NCI-H2107 treated with DMSO at 0.1 percent for 48 hours (cell line): ENCODE data around the gene RSRC2.
"Not testable (repeated sequence)": the region's sequence is repeated elsewhere in the genome, so short reads cannot be mapped to it uniquely, and the experiment has no call there.

Experiments
- DNase-seq: peaks from one replicate; lab custom pipeline; 2025; ENCODE audit not compliant: unreplicated experiment; lab: John Stamatoyannopoulos, UW

Gene RSRC2, protein sequence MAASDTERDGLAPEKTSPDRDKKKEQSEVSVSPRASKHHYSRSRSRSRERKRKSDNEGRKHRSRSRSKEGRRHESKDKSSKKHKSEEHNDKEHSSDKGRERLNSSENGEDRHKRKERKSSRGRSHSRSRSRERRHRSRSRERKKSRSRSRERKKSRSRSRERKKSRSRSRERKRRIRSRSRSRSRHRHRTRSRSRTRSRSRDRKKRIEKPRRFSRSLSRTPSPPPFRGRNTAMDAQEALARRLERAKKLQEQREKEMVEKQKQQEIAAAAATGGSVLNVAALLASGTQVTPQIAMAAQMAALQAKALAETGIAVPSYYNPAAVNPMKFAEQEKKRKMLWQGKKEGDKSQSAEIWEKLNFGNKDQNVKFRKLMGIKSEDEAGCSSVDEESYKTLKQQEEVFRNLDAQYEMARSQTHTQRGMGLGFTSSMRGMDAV

DNA sequence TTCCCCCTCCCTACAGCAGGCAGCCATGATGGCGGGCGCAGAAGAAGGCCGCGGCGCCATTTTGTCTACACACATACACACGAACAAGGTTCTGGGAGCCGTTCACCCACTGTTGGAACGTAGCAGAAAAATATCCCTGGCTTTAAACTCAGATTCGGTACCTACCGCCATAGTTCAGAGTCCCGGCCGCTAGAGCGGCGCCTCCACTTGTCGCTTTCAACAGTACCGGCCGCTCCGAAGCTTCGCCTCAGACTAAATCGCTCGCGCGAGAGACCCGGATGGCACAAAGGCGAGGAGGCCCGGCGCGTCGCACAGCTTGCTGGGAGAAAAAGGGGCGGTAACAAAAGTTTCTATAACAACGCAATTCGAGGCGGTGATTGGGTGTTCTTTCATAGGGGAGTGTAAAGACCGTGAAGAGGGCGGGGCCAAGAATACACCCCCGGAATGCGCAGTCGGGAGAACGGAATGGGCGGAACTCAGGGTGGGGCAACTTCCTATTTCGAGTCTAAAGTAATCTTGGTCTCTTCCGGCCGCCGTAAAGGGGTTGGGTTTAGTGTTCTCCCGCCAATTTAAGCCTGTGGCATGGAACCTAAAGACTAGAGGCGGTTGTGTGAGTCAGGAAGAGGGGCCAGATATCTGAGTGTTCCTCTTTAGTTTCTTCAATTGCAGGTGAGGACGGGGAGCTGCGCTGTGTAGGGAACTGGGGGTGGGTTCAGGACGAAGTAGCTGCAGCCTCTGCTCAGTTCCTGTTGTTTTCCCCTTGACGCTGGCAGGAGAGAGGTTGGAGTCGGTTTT is at the start of gene RSRC2, which contains the start of gene KNTC1:
Gene RSRC2 (minus strand): TSS at position 254 of the 795 bp plus-strand sequence. CDS start 83 bp downstream, at position 171.
Gene KNTC1 (plus strand): TSS at position 567 of the 795 bp plus-strand sequence. CDS start 2,815 bp downstream, outside the sequence.
- DNase-seq: peak; percentile 100

- DNase-seq: no peak
Measured at GRCh38 chr12:122571821-122572220, 45.1 kb upstream of the RSRC2 start.

GRCh38 chr12:122570006-122570405 is 43.3 kb upstream of the RSRC2 start:
- DNase-seq: not testable (repeated sequence)

DNA sequence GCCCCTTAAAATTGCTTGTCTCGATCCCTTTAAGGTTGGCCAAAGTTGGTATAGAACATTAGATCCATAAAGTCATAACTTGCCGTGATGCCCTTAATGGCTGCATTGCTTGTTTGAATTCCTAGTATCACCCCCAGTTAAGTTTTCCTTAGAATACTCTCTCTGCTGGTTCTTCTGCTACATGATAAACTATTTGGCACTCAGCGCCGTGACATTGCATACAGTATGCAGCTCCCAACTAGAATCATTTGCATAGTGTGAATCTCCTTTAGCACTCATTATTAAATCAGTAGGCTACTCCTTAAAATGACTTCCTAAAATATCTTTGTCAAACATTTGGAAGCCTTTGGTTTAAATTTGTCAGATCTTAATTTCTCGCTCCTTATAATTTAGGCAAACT is 42.6 kb upstream of the RSRC2 start:
- DNase-seq: no peak

DNA sequence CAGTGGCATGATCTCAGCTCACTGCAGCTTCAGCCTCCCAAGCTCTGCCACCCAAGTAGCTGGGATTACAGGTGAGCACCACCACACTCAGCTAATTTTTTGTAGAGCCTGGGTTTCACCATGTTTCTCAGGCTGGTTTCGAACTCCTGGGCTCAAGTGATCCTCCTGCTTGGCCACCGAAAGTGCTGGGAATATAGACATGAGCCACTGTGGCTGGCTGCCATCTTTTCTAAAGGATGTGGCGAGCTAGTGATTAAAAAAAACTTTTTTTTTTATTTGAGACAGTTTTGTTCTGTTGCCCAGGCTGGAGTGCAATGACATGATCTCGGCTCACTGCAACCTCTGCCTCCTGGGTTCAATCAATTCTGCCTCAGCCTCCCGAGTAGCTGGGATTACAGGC is 40.1 kb upstream of the RSRC2 start:
- not testable (repeated sequence) for DNase-seq

- DNase-seq: no peak
Measured at GRCh38 chr12:122563361-122563760, 36.6 kb upstream of the RSRC2 start.

GRCh38 chr12:122560138-122560537 is 33.4 kb upstream of the RSRC2 start:
- no peak for DNase-seq

DNA sequence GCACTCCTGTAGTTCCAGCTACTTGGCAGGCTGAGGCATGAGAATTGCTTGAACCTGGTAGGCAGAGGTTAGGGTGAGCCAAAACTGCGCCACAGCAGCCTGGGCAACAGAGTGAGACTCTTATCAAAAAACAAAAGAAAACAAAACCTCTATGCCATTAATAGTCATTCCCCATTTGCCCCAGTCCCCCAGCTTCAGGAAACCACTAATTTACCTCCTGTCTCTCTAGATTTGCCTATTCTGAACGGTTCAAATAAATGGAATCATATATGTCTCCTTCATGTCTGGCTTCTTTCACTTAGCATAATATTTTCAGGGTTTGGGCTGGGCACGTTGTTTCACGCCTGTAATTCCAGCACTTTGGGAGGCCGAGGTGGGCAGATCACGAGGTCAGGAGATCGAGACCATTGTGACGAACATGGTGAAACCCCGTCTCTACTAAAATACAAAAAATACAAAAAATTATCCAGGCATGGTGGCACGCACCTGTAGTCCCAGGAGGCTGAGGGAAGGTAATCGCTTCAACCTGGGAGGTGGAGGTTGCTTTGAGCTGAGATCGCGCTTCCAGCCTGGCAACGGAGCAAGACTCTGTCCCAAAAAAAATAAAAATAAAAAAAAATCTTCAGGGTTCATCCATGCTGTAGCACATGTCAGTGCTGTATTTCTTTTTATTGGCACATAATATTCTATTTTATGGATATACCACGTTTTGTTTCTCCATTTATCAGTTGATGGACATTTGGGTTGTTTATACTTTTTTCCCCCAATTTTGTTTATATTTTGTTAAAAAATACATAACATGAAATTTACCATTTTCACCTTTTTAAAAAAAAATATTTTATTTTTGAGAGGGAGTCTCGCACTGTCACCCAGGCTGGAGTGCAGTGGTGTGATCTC is 32.3 kb upstream of the RSRC2 start:
- DNase-seq: no peak

- no peak for DNase-seq
Measured at GRCh38 chr12:122547330-122547729, 20.6 kb upstream of the RSRC2 start.

DNA sequence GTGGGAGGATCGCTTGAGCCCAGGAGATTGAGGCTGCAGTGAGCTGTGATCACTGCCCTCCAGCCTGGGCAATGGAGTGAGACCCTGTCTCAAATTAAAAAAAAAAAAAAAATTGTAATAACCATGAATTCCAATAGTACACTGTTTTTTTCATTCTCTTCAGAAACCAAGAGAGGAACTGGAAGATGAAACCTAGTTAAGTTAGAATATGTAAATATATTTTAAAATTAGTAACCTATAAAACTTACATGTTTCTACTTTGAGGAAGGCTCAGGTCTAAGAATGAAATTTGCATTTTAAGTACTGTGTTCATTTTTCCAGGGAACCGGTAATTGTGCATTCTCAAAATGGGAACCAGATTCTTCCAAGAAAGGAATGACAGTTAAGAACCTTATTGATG is 19.1 kb upstream of the RSRC2 start:
- no peak for DNase-seq

DNA sequence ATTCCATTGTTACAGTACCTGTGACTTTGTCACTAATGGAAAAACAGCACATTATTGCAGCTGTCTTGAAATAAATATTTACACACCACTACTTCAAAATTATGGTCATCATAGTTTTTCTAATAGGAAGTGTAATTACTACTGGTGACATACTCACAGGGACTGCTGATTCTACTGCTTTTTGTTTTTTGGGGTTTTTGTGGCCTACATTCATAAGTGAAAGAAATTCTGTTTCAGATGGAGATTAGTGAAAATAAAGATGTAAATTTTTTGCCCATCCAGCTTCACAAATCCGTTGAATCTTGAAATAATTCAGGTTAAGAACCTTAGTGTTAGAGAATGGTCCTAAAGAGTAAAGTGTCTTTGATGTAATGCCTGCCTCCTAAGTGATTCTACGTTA is 17.8 kb upstream of the RSRC2 start:
- DNase-seq: no peak

- no peak for DNase-seq
Measured at GRCh38 chr12:122538496-122538895, 11.8 kb upstream of the RSRC2 start.

- DNase-seq: no peak
Measured at GRCh38 chr12:122537021-122537420, 10.3 kb upstream of the RSRC2 start.

DNA sequence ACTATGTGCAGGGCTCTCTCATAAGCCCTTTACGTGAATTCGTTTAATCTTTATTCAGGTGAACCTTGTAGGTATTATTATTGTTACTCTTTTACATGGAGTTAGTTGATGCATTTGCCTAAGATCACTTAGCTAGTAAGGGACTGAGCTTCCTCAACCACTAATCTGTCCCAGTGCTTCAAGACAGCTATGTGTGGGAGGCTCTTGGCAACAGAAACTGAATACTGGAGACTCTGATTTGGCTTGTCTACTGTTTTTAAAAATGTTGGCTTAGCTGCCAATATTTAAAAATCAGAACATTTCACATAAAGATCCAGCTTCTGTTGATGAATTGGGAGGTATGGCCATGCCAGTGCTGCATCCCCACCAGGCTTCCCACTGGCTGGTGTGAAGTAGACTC is 7.1 kb upstream of the RSRC2 start:
- DNase-seq: no peak

- DNase-seq: no peak
Measured at GRCh38 chr12:122528992-122529391, 2.3 kb upstream of the RSRC2 start.

DNA sequence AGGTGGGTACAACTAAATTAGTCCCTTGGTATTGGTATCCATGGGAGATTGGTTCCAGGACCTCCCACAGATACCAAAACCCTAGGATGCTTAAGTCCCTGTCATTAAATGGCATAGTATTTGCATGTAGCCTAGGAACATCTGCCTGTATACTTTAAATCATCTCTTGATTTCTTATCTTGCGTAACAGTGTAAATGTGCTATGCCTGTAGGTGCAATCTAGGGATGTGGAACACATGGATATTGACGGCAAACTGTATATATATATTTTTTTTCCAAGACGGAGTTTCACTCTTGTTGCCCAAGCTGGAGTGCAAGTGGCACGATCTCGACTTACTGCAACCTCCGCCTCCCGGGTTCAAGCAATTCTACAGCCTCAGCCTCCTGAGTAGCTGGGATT is 1.8 kb upstream of the RSRC2 start:
- no peak for DNase-seq

DNA sequence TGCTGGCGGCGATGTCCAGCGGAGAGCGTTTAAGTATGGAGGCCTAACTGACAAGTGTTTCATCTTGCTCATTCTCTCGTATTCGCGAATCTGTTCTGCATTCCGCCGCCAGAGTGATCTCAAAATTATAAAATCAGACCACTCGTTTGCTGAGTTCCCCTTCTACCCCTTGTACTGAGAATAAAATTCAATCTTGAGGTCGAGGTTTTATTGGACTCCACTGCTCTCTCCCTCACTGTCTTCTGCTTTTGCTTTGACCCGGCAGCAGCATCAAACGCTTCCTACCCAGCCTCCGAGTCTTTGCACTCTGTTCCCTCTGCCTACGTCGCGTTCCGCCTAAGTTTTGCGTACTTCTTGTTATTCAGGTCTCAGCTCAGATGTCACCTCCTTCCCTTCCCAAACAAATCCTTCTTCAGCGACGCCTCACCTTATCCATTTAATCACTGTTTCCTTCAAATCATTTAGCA is 775 bp upstream of the RSRC2 start:
- DNase-seq: no peak

- no peak for DNase-seq
Measured at GRCh38 chr12:122523846-122524718, 2.7 kb downstream of the RSRC2 start.

- DNase-seq: no peak
Measured at GRCh38 chr12:122523280-122523679, 3.5 kb downstream of the RSRC2 start.

GRCh38 chr12:122520676-122521075 is 6.1 kb downstream of the RSRC2 start:
- no peak for DNase-seq
